SK-N-DZ (cell line): ENCODE data around the gene BRCC3.

ENCODE experiments used
- DNase-seq: peaks from one replicate; pipeline ENCODE4 v3.0.0-alpha.2; 2015; ENCODE audit warnings: low spot score

BRCC3 gene

DNA sequence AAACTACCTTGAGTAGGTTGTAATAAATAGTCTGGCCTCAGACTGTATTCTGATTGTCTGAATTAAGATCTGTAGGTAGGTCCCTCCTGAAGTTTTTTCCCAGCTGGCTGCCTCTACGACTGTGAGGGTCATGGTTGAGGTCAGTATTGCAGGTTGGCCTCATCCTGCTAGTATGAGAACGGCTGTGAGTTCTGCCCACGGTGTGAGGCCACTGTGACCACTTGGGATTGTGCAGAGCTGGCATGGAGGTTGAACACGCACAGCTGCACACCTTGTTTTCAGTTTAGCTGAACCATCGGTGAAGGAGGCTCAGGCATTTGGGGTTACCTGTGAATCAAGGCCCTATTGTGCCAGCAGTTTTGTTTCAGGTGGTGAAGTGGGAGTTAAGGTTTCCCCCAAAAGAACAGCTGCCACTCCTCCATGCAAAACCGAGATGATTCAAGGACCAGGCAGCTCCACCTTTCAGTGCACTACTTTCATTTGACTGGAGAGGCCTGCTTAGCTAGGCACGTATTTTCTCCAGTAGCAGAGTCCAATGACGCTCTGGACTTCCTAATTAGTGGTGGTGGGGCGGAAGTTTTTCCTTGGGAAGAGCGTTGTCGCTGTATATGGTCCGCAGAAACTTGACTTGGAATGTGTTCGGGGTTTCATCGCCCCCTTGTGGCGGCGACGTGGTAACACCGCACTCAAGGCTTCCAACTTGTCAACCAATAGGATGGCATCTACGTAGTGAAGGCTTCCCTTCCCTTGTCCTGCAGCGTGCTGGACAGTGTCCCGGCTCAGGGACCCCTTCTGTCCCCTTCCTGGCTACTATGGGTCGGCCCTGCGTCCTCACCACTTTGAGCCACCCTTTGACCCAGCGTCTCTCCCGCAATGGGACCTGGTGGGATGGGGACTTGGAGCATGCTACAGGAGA is 14.2 kb upstream of the BRCC3 start:
- DNase-seq = peak; percentile 51

DNA sequence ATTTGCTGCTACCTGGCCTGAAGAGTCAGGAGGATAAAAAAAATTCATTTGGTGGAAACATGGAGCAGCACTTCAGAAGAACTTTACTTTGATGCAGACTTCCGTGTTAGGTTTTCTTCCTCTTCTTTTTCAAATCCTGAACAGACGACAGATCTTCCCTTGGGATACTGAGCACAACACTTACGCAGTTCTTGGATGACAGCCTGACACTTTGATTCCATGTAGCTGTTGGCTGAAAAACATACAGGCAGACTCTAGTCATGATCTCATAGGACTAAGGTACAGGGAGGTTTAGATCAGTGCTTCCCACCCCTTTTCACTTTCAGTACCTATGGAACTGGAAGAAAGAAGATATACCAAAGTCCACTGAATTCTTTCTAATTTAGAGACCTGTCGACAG is 9.5 kb upstream of the BRCC3 start:
- DNase-seq = no peak

DNA sequence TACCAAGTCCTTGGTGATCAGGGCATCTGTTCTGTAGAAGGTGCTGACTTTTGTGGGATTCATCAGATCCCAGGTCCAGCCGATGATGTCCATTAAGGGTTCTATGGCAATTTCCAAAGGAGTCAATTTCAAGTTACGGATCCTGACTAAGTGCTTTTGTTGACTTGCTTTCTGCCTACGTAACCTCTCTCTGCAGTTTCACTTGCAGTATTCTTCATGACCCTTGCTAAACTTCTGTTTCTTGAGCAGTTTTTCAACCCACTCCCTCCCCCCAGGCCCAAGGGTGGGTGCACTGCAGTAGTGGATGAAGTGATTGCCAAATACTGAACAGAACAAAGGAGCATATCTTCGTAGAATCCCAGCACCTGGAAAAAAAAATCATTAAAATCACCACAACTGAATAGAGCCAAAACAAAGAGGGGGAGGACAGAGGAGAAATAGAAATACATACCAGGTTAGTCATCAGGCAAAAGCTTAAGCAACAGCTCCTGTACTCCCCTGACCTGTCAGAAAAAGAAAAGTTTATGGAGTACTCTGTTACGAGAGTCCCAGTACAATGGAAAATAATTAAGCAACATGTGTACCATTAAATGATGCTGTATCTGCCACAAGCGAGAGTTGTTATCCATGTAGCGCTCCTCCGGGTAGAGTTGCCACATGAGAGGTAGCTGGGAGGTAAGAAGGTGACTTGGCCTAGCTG is 6.1 kb upstream of the BRCC3 start:
- no peak for DNase-seq

DNA sequence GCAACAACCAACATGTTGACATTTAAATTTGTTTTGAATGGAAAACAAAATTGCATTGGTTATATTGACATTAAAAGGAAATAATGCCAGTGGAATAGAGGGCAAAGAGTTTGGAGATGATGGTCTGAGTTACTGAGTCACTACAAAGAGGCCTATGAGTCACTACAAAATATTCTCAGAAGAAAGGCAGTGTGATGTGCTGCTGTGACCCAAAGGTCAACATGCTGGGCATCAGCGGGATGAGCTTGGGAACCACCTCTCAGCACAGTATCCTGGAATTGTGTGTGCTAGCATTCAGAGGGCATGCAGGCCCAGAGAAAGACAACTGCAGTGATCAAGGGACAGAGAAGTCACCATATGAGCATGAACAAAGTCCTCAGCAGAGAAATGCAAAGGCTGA is 3.1 kb upstream of the BRCC3 start:
- no peak for DNase-seq

DNA sequence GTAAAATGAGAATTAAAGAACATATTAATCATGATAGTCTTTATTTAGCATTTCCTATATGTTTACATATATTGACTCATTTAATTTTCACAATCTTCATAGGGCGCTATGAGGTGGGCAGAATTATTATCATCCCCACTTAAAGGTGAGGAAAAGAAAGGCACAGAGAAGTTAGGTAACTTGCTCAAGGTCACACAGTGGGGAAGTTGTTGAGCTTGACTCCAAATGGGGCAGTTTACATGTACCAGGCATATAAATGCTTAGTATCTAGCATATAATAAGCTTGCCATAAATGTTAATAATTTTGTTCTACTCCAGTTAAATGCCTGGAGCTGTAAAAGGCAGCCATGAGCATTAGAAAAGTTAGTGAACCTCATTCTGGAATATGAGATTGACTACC is 1.9 kb upstream of the BRCC3 start:
- DNase-seq = no peak

DNA sequence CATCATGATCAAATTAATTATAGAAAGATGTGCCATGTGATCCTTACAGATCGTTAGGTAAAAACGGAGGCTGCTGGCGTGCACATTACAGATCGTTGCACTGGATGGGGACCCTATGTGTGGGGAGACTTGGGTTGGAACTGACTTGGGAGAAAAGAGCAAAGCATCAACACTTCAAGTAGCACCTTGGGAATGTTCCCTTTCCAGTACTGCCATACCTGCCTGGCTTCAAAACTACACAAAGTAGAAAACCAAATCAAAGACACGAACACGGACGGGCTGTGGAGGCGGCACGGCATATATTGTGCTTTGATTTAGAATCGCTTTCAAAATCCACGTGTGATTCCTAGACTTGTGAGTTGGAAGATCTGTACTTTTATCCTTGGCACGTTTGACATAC is 1.3 kb upstream of the BRCC3 start:
- DNase-seq = no peak

DNA sequence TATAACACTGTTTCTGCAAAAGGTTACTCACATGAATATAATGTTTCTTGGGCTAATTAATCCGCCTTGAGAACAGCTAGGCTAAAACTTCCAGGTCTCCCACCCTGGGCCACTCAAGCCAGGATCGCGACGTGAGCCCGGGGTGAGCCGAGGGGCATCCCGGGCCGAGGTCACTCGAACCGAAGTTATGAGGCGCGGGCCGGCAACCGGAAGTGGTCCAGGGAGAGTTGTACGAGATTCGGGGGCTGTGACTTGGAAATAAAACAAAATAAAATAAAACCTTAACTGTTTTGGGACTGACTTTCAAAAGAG is 689 bp upstream of the BRCC3 start:
- DNase-seq = no peak

DNA sequence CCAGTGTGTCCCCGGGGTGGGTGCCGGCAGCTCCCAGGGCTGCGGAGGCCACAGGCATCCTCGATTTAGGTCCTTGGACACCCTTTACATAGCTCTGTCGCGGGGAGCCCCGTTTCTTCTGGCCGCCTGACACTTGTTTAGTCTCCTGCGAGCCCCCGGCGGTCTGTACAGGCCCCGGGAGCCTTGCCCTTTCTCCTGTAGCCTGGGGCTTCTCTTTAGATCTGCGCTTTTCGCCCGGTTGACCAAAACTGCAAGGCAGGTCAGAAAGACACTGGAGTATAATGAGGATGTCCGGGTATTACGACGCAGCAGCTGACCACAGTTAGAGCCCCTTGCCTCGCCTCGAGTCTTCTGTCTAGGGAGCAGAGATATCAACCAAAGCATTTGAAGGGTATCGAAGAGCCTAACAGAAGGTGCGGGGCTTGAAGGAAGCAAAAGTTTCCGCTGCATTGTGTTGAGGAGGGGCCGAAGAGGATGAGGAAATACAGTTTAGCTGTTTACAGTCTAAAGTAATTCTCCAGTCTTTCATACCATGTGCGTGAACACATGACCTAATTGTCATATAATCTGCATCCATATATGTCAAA is 479 bp downstream of the BRCC3 start:
- DNase-seq = peak; percentile 7

DNA sequence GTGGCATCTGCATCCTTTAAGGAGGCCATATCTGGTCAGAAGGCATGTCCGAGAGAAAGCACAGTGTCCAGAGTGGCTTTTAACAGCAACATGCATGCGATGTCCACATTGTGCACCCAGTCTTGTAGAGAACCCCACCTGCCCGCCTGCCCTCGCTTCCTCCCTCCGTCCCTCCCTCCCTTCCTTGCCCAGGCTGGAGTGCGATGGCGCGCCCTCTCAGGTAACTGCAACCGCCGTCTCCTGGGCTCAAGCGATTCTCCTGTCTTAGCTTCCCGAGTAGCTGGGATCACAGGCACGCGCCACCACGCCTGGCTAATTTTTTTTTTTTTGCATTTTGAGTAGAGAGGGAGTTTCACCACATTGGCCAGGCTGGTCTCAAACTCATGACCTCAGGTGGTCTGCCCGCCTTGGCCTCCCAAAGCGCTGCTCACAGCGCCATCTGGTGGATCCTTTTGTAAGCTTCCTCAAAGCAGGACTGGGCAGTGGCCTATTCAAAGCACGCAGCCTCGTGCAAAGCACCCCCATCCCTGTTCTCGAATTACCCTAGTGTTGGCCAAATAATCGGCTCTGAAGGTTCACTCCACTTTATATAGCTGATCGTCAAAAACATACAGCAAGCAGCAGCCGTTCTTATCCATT is 15.0 kb downstream of the BRCC3 start:
- DNase-seq = no peak

DNA sequence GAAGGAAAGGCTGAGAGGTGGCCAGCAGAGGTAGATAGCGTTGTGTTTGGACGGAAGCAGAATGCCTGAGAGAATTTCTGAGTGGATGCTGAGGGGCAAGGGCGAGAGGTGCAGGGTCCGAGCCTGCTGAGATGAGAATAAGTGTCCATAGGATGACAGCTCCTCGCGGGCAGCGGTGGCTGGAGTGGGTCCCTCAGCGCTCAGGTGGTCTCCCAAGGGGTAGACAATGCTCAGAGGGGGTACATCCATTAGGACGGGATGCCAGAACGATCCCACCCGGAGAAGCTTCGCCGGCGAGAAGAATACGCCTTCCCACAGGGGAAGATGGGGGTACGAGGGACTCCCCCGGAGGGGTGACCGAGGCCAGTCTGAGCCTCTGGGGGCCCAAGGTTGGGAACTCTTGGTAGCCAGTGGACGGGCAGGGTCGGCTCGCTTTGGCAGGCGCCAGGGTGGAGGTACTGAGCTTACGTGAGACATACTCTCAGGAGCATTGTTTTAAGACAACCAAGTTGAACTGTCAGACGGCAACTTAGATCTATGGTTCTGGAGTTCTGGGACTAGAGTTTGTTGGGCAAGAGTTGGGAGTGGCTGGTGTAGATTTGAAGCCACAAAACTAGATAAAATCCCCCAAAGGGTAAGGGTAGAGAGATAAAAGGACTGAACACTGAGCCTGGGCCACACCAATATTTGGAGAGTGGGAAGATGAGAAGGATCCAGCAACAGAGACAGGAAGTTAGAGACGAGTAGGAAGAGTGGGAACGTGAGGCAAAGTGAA is 15.8 kb downstream of the BRCC3 start:
- DNase-seq = no peak

DNA sequence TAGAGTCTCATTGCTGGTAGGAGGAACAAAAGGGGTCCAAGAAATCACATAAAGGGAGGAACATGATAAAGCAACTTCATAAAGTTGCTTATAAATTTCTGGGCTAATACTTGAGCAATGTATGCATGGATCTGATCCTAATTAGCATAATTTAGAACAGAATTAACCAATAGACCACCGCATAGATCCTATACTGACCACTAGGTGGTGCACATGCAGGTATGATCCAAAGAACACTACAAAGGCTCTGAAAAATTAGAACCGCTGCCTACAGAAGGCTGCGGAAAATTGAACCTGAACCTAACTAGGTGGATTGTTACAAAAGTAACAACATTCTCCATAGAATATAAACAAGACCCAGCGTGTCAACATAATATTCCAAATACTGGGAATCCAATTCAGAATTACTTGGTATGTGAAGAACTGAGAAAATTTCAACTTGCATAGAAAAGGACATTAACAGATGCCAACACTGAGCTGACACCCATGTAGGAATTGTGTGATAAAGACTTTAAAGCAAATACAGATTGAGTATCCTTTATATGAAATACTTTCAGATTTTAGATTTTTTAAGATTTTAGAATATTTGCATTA is 23.3 kb downstream of the BRCC3 start:
- DNase-seq = peak; percentile 30

DNA sequence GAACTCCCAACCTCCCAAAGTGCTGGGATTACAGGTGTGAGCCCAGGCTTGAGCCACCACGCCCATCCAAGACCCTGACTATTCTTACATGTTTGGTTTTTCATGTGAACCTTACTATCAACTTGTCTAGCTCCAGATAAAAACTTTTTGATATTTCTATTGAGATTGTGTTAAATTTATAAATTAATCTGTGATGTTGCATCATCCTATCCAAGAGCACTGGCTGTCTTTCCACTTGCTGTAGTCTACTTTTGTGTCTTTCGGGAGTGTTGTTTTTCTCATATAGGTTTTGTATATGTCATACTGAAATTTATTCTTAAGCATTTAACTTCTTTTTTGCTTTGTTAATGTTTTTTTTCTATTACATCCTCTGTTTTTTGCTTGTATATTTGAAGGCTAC is 34.6 kb downstream of the BRCC3 start:
- DNase-seq = no peak

DNA sequence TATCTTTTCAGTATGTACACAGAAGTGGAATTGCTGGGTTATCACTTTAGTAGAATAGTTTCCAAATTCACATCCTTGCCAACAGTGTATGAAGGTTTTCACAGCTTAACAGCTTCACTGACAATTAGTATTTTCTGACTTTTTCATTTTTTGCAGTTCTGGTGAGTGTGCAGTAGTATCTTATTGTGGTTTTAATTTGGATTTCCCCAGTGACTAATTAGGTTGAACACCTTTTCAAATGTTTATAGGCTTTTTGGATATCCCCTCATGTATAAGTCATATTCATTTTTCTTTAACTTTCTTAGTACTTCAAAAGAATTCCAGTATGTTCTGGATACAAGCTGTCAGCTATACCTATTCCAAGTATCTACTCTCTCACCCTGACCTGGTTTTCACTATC is 37.1 kb downstream of the BRCC3 start:
- DNase-seq = no peak

DNA sequence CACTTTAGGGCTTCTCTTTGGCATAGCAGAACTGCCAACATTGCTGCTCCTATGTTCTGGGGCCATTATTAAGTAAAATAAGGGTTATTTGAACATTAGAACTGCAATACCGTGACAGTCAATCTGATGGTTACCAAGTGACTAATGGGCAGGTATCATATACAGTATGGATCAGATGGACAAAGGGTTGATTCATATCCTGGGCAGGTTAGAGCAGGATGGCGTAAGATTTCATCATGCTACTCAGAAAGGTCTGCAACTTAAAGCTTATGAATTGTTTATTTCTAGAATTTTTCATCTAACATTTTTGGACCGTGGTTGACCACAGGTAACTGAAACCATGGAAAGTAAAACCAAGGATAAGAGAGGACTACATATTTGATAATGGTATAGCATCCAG is 40.9 kb downstream of the BRCC3 start:
- DNase-seq = no peak

DNA sequence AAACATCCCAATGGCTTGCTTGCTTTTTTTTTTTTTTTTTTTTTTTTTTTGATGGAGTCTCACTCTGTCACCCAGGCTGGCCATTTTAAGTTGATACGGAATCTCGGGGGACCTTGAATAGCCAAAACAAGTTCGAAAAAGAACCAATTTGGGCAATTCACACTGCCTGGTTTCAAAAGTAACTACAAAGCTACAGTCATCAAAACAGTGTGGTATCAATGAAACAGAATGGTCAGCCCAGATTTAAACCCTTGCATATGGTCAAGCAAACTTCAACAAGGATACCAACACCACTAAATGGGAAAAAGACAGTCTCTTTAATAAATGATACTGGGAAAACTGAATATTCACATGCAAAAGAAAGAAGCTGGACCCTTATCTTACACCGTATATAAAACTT is 41.8 kb downstream of the BRCC3 start:
- DNase-seq = no peak

DNA sequence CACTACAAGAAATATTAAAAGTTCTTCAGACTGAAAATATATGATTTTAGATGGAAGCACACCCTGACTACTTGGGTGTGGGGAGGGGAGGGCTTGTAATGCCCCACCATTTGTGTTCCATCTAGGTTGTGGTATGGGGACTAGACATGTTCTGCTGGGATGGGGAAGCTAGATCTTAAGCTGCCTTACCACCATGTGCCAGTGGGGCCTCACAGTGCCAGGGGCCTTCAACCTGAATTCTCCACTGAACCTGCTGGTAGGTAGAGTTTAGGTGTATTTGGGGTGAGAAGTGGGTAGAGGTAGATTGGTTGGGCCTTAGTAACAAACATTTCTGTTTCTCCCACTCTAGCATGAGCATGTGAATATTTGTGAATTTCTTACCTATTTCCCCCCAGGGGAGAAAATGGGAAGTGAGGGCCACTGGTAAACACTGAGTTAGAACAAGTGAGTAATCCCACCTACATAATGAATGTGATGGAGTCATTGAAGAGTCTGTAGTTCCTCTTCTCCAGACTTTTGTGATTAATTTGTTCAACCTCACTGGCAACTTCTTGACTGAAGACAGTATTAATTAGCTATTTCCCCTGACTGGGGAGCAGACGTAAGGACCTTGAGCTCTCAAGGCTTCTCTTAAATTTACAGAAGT is 44.0 kb downstream of the BRCC3 start:
- no peak for DNase-seq

DNA sequence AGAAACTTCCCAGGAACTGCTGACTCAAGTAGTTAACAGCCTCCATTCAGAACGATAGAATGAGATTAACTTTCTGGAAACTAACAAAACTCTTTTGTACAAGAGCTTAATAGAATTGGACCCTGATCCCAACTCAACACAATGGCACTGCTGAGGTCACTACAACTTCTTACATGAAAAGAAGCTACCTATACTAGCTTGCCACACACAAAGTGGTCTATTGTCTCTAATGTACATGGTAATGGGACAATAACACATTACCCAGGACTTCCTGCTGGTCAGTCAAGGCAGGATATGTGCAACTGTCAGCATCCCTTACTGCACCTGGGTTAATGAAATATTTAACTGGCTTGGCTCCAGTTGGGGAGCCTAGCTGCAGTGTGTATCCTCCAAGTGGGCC is 56.2 kb downstream of the BRCC3 start:
- no peak for DNase-seq

DNA sequence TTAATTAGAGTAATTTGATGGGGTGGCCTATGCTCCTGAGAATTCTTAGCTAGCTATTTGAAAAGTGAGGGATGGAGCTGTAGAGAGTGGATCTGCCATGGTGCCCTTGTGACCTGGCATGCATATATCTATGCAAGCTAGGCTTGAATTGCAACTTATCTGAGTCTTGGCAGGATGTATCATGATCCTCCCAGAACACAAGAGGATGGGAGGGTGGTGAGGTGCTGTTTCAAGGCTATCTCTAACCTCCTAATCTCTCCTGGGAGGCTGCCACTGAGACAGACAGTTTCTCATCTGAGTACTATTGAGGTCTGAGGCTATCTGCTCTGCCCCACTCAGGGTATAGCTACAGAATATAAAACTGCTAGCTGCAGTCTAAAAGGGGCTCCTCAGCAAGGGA is 56.6 kb downstream of the BRCC3 start:
- DNase-seq = no peak

DNA sequence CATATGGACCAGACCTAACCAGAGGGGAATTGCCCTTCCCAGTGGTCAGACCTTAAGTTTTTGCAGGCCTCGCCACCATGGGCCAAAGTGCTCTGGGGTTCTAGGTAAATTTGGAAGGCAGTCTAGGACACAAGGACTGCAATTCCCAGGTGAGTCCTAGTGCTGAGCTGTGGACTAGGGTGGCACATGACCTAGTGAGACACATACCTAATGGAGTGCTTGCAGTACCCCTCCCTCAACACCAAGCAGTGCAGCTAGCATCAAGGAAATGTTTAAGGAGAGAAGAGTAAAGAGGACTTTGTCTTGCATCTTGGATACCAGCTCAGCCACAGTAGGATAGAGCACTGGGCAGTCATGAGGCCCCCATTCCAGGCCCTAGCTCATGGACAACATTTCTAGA is 60.8 kb downstream of the BRCC3 start:
- no peak for DNase-seq

DNA sequence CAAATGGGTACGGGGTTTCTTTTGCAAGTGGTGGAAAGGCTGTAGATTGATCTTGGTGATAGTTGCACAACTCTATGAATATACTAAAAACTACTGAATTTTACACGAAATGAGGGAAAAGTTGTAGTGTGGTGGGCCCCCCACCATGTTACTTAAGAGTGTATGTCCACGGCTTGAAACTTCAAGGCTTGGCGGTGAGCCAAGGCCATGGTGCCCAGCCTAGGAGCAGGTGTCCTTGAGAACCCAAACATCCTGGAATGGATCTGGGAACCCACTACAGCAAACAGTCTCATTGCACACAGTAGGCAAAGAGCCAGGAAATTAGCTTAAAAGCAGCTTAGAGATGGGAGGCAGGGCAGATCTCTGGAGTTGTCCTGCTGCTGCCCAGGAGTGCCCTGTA is 62.9 kb downstream of the BRCC3 start:
- DNase-seq = no peak
